ACHN (cell line): Measurements from ENCODE around the gene MPC1L.

Experiments used
- DNase-seq: peaks from one replicate; pipeline ENCODE4 v3.0.0-alpha.2; 2015
- in situ Hi-C: cut with HindIII; loops from 2 replicates; pipeline ENCODE4 v1.10.0; 2017; ENCODE audit warnings: low sequenced_read_pairs, low pct_ligation_motif_present, low pct_unique_long_range_greater_than_20kb

The MPC1L gene

DNA sequence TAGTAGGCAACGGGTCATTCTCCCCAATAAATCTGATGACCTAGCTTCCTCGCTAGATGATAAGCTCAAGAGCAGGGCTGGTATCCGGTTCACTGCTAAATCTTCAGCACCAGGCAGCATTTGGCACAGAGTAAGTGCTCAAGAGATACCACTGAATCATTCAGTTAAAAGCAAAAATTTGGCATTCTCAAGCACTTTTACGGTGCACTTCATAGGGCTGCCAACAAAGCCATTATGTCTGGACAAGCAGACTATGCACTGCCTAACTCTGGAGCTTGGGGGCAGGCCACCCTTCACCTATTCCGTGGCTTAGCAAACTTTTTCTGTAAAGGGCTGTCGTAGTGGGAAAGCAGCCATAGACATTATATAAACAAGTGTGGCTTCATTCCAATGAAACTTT lies 47.9 kb downstream of the MPC1L start:
- in situ Hi-C loops, result no loop called here
- no peak for DNase-seq
